ENCODE results near the gene VTI1A. TPM values are rescaled to one million over a fixed set of nuclear protein-coding genes. Genes with fewer than 3 reads are reported as not detected.

Gene VTI1A
- total and polyA plus RNA-seq, 9 of the 15 experiments (the other 6 are each of a cell fraction or from before 2014, with no cell fraction given), result 9.3 to 21.4 (median 16.0) TPM

GRCh38 chr10:112774798-112775197, 327.8 kb downstream of the VTI1A start:
- intact Hi-C loops (cut with micrococcal nuclease), result no loop called here
- Histone ChIP-seq H4K20me1 (replicated peaks; ENCODE audit: control insufficient read depth, insufficient read depth, low read length) (no peaks in the 10 kb centered on the region), H3K4me1 (replicated peaks in 1 of 2; ENCODE audit: control insufficient read depth in 2 of 2, insufficient read depth in 2 of 2, low read length in 2 of 2) (no peaks in the 10 kb centered on the region), H3K9me3 (replicated peaks; ENCODE audit: control insufficient read depth, insufficient read depth, low read depth, low read length) (no peaks in the 10 kb centered on the region), H2AFZ (ENCODE audit: low read depth, low read length) (no peak overlapping the region), H3K79me2 (ENCODE audit: control insufficient read depth, insufficient read depth, low read length) (no peaks in the 10 kb centered on the region), H3K27ac (ENCODE audit: extremely low read depth, low read depth, low read length) (no peak overlapping the region), H3K27me3 (ENCODE audit: control insufficient read depth in 2 of 2, insufficient read depth in 2 of 2, low read length in 2 of 2) (no peaks in the 10 kb centered on the region), H3K4me3 (no peak overlapping the region), H3K9me1 (ENCODE audit: control insufficient read depth, insufficient read depth, low read length) (no peaks in the 10 kb centered on the region), H3K9ac (ENCODE audit: insufficient read depth in 1 of 2, low read depth in 2 of 2, low read length in 2 of 2) (no peak overlapping the region), H3K4me2 (ENCODE audit: insufficient read depth, low read length) (no peak overlapping the region), H3K36me3 (ENCODE audit: control insufficient read depth, insufficient read depth, low read length) (no peaks in the 10 kb centered on the region)
- no peak for ATAC-seq
- 75% methylated on average over 10 of the region's 10 CpGs for WGBS (ENCODE audit: insufficient coverage, low coverage, missing lambda C conversion rate)
- in situ Hi-C loops (cut with MboI), result no loop called here
- BruUV-seq (replicated peaks), result no TSS peak
- ChIA-PET CTCF (ENCODE audit: low intra/inter-chr PET ratio) (no interaction called here), POLR2A (no interaction called here)
- DNase-seq (ENCODE audit: extremely low read depth in 1 of 4, low spot score in 3 of 4), result no peak
- no peak for FAIRE-seq
- TF ChIP-seq MTF1 (CRISPR knock-in tag; IDR thresholded peaks at IDR 0.05; ENCODE audit: borderline replicate concordance), result no peak
- TF ChIP-seq KLF13 (tag; IDR thresholded peaks at IDR 0.05; ENCODE audit: borderline replicate concordance, low read depth), result no peak
- TF ChIP-seq ZSCAN32 (CRISPR knock-in tag; IDR thresholded peaks at IDR 0.05), result no peak
- no peak for TF ChIP-seq THAP12 (CRISPR knock-in tag; IDR thresholded peaks at IDR 0.05)
- TF ChIP-seq GABPB2 (CRISPR knock-in tag; conservative IDR thresholded peaks at IDR 0.05), result no peak
- no peak for TF ChIP-seq PHB (CRISPR knock-in tag; IDR thresholded peaks at IDR 0.05)
- no peak for TF ChIP-seq ZBTB12 (CRISPR knock-in tag; IDR thresholded peaks at IDR 0.05)
- no peak for TF ChIP-seq CBFA2T2 (conservative IDR thresholded peaks at IDR 0.05)
- no peak for TF ChIP-seq RBM17 (IDR thresholded peaks at IDR 0.05; ENCODE audit: borderline replicate concordance, low read depth, low read length)
- TF ChIP-seq ZNF41 (CRISPR knock-in tag; conservative IDR thresholded peaks at IDR 0.05), result no peak
- TF ChIP-seq KAT2B (IDR thresholded peaks at IDR 0.05; ENCODE audit: low read depth, low read length), result no peak
- no peak for TF ChIP-seq MEF2D (tag; conservative IDR thresholded peaks at IDR 0.05; ENCODE audit: low read depth)

Measured in K562 (cell line).